ENCODE results near the gene EPAS1.

Gene EPAS1

GRCh38 chr2:46368401-46368800, 71.2 kb downstream of the EPAS1 start:
- CTCF ChIA-PET, result interaction anchor here (3.4 to 4.4 kb wide), 2 partner anchors 305 to 358 kb away, joined by 19 to 45 read pairs; no protein-coding TSS in a partner anchor
- H3K4me3 Mint-ChIP-seq, result no peak overlapping the region

DNA sequence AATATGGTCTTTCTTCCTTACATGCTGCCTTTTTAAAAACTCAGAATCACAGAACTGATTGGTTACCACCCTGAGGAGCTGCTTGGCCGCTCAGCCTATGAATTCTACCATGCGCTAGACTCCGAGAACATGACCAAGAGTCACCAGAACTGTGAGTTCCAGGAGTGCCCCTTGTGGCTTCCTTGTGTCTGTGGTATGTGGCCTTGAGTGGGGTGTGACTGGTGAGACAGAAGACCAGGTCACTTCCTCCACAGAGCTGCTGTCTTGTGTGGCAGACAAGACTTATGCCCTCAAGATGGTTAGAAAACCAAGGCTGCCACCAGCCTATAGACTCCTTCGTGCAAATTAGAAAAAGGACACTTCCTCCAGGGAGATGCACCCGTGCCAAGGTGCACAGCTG, 72.6 kb downstream of the EPAS1 start:
- H3K27ac Mint-ChIP-seq, result no peak overlapping the region
- H3K27me3 Mint-ChIP-seq, result peaks cover 24% of the 10 kb centered on the region
- H3K4me3 Mint-ChIP-seq, result no peak overlapping the region
- no peak for DNase-seq
- CTCF ChIA-PET, result interaction anchor here (1.2 to 1.3 kb wide), 2 partner anchors 14 to 32 kb away, joined by 3 to 4 read pairs; no protein-coding TSS in a partner anchor
- no peaks in the 10 kb centered on the region for H3K9me3 Mint-ChIP-seq
- peaks cover 24% of the 10 kb centered on the region for H3K4me1 Mint-ChIP-seq
- H3K36me3 Mint-ChIP-seq, result peaks cover 4% of the 10 kb centered on the region

More at GRCh38 chr2:46368401-46368800, 71.2 kb downstream of the EPAS1 start:
- Mint-ChIP-seq H3K9me3 (no peaks in the 10 kb centered on the region), H3K27me3 (peaks cover 24% of the 10 kb centered on the region), H3K36me3 (peaks cover 5% of the 10 kb centered on the region), H3K27ac (no peak overlapping the region), H3K4me1 (peaks cover 36% of the 10 kb centered on the region)
- no peak for DNase-seq

DNA sequence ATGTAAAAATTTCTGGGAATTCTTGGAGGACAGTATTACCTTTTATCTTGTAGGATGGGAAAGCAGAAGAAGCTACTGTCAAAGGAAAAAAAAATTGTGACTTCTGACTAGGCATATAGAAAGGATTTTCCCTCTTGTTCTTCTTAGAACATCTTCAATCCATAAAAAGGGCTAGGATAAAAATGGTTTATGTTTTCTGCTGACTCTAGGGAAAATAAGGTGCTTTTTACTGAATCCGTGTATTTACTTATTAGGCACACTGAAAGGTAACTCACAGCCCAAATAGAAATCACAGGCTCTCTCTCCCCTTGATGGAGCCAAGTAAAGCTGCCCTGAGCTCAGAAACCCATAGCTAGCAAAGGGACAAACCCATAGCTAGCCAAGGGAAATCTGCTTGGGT, 74.6 kb downstream of the EPAS1 start:
- Mint-ChIP-seq H3K9me3 (no peaks in the 10 kb centered on the region), H3K4me1 (peaks cover 20% of the 10 kb centered on the region), H3K36me3 (peaks cover 4% of the 10 kb centered on the region), H3K4me3 (no peak overlapping the region), H3K27ac (no peak overlapping the region), H3K27me3 (peaks cover 25% of the 10 kb centered on the region)
- CTCF ChIA-PET, result interaction anchor here (0.7 to 1.2 kb wide), 2 partner anchors 254 to 309 kb away, joined by 3 to 10 read pairs; no protein-coding TSS in a partner anchor
- no peak for DNase-seq

GRCh38 chr2:46372475-46372874, 75.3 kb downstream of the EPAS1 start:
- CTCF ChIA-PET, result interaction anchor here (1.2 kb wide), 1 partner anchor 310 kb away, joined by 10 read pairs; no protein-coding TSS in a partner anchor
- DNase-seq, result no peak
- H3K4me1 Mint-ChIP-seq, result peaks cover 20% of the 10 kb centered on the region
- peaks cover 4% of the 10 kb centered on the region for H3K36me3 Mint-ChIP-seq
- no peak overlapping the region for H3K4me3 Mint-ChIP-seq
- no peak overlapping the region for H3K27ac Mint-ChIP-seq
- H3K27me3 Mint-ChIP-seq, result peaks cover 22% of the 10 kb centered on the region
- no peaks in the 10 kb centered on the region for H3K9me3 Mint-ChIP-seq

DNA sequence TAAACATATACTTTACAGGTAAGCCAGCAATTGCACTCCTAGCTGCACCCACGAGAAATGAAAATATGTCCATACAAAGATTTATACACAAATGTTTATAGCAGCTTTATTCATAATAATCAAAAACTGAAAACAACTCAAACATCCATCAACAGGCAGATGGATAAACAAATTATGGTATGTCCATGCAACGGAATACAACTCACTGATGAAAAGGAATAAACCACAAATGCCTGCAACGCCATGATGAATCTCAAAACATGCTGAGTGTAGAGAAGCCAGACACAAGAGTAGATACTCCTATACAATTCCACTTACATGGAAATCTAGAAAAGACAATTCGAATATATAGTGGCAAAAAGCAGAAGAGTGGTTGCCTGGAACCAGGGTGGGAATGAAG, 76.0 kb downstream of the EPAS1 start:
- Mint-ChIP-seq H3K4me3 (no peak overlapping the region), H3K36me3 (peaks cover 4% of the 10 kb centered on the region), H3K9me3 (no peaks in the 10 kb centered on the region), H3K4me1 (peaks cover 16% of the 10 kb centered on the region), H3K27ac (no peak overlapping the region), H3K27me3 (peaks cover 15% of the 10 kb centered on the region)
- CTCF ChIA-PET, result interaction anchor here (1.2 kb wide), 1 partner anchor 310 kb away, joined by 10 read pairs; no protein-coding TSS in a partner anchor
- no peak for DNase-seq

DNA sequence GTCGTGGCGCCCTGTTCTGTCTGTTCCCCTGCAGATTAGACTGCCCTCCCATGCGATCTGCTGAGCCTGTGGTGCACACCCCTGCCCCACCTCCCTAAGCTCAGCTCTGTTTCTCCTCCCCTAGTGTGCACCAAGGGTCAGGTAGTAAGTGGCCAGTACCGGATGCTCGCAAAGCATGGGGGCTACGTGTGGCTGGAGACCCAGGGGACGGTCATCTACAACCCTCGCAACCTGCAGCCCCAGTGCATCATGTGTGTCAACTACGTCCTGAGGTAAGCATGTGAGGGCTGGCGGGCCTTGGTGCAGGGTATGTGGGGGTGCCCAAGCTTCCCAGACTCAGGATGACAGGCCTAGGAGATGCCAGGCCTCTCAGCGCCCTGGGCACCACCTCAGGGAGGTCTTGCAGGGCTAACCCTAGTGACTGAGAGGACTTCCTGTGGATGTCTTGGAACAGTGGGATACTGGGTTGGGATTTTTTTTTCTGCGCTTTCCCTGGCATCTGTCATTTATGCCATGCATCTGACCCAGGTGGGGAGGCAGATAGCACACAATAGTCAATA, 78.4 kb downstream of the EPAS1 start:
- no peak for DNase-seq
- Mint-ChIP-seq H3K9me3 (no peaks in the 10 kb centered on the region), H3K36me3 (no peaks in the 10 kb centered on the region), H3K4me1 (no peaks in the 10 kb centered on the region), H3K27me3 (peaks cover 10% of the 10 kb centered on the region), H3K27ac (no peak overlapping the region), H3K4me3 (no peak overlapping the region)
- CTCF ChIA-PET, result interaction anchor here (0.9 to 1.5 kb wide), 3 partner anchors 9 to 382 kb away, joined by 3 to 4 read pairs (median 3); no protein-coding TSS in a partner anchor

DNA sequence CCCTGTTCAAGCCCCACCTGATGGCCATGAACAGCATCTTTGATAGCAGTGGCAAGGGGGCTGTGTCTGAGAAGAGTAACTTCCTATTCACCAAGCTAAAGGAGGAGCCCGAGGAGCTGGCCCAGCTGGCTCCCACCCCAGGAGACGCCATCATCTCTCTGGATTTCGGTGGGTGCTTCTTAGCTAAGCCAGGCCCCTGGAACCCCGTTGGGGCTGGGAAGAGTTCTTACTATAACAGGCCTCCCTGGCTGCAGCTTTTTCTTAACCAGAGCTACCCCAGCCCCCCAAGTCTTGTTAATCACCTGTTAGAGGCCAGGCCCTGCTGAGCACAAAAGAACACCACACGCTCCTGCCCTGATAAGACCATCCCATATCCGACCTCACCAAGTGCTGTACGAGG, 79.4 kb downstream of the EPAS1 start:
- Mint-ChIP-seq H3K36me3 (no peaks in the 10 kb centered on the region), H3K27ac (no peak overlapping the region), H3K9me3 (no peaks in the 10 kb centered on the region), H3K4me1 (no peaks in the 10 kb centered on the region), H3K27me3 (peaks cover 10% of the 10 kb centered on the region), H3K4me3 (no peak overlapping the region)
- CTCF ChIA-PET, result no interaction called here
- no peak for DNase-seq

- H3K4me3 Mint-ChIP-seq, result no peak overlapping the region
- H3K9me3 Mint-ChIP-seq, result no peaks in the 10 kb centered on the region
- H3K36me3 Mint-ChIP-seq, result no peaks in the 10 kb centered on the region
- peaks cover 8% of the 10 kb centered on the region for H3K27me3 Mint-ChIP-seq
- CTCF ChIA-PET, result no interaction called here
- DNase-seq, result no peak
- no peak overlapping the region for H3K27ac Mint-ChIP-seq
- H3K4me1 Mint-ChIP-seq, result no peaks in the 10 kb centered on the region
Measured at GRCh38 chr2:46377101-46377581, 79.9 kb downstream of the EPAS1 start.

DNA sequence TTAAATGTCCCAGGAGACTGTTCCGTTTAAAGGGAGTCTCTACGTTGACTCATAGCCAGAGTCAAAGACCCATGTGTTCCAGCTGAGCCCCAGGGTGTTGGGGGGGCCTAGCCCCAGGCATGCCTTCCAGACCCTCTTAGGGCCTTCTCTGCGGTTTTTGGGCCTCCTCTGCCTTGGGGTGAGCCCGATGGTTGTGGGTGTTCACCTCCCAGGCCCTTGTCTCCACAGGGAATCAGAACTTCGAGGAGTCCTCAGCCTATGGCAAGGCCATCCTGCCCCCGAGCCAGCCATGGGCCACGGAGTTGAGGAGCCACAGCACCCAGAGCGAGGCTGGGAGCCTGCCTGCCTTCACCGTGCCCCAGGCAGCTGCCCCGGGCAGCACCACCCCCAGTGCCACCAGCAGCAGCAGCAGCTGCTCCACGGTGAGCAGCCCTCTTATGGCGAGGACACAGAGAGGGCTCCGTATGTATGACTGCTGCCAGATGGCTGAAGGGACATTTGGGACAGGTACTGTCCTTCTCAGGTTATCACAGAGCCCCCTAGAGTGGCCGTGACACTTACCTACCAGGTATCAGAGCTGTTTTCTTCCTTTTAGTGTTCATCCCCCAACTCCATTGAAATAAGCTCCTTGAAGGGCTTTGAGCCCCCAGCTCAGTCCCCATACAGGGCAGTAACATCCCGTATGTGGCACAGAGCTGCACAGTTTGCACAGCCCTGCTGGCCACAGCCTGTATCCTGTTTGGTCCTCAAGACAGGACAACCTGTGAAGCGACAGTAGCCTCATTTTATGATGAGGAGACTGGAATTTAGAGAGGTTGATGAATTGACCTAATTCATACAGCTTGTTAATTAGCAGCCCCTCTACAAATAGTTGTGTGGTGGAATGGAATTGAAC, 80.7 kb downstream of the EPAS1 start:
- no peaks in the 10 kb centered on the region for H3K4me1 Mint-ChIP-seq
- CTCF ChIA-PET, result no interaction called here
- H3K4me3 Mint-ChIP-seq, result no peak overlapping the region
- H3K27ac Mint-ChIP-seq, result no peak overlapping the region
- no peaks in the 10 kb centered on the region for H3K9me3 Mint-ChIP-seq
- no peaks in the 10 kb centered on the region for H3K36me3 Mint-ChIP-seq
- DNase-seq, result no peak
- H3K27me3 Mint-ChIP-seq, result peaks cover 6% of the 10 kb centered on the region

DNA sequence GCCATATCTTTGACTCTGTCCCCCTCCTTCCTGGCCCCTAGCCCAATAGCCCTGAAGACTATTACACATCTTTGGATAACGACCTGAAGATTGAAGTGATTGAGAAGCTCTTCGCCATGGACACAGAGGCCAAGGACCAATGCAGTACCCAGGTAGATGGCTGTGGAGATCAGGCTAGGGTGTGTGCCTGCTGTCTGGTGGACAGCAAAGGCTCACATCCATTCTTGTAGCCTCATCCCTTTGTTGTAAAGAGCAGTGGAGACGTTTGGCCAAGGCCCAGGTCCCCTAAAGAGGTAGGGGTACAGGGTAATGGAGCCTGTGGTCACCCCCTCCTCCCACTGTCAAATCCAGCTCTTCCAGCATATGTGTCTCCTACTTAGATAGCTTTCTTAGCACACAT, 81.4 kb downstream of the EPAS1 start:
- Mint-ChIP-seq H3K4me1 (no peaks in the 10 kb centered on the region), H3K27ac (no peak overlapping the region), H3K27me3 (peaks cover 6% of the 10 kb centered on the region), H3K36me3 (no peaks in the 10 kb centered on the region), H3K9me3 (no peaks in the 10 kb centered on the region), H3K4me3 (no peak overlapping the region)
- DNase-seq, result no peak
- CTCF ChIA-PET, result no interaction called here

- Mint-ChIP-seq H3K27ac (no peak overlapping the region), H3K9me3 (no peaks in the 10 kb centered on the region), H3K27me3 (peaks cover 6% of the 10 kb centered on the region), H3K4me3 (no peak overlapping the region), H3K4me1 (no peaks in the 10 kb centered on the region), H3K36me3 (no peaks in the 10 kb centered on the region)
- CTCF ChIA-PET, result interaction anchor here (0.6 kb wide), 1 partner anchor 14 kb away, joined by 3 read pairs; no protein-coding TSS in a partner anchor
- DNase-seq, result no peak
Measured at GRCh38 chr2:46379213-46380037, 82.2 kb downstream of the EPAS1 start.

DNA sequence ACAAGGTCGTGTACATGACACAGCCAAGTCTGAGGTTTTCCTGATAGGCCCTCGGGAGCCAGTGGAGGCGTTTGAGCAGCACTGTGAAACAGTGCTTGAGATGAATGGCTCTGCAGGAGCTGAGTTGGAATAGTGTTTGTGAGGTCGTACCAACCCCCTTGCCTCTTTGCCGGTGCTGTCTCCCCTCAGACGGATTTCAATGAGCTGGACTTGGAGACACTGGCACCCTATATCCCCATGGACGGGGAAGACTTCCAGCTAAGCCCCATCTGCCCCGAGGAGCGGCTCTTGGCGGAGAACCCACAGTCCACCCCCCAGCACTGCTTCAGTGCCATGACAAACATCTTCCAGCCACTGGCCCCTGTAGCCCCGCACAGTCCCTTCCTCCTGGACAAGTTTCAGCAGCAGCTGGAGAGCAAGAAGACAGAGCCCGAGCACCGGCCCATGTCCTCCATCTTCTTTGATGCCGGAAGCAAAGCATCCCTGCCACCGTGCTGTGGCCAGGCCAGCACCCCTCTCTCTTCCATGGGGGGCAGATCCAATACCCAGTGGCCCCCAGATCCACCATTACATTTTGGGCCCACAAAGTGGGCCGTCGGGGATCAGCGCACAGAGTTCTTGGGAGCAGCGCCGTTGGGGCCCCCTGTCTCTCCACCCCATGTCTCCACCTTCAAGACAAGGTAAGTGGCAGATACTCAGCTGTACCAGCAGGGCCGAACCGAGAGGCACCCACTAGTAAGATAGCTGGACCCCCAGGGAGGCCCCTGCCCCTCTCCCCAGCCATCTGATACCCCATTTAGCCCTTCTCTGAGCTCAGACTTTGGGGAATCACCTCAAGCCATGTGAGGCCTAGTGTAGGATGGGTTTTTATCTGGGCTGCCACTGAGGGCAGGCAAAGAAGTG, 83.1 kb downstream of the EPAS1 start:
- H3K36me3 Mint-ChIP-seq, result peaks cover 2% of the 10 kb centered on the region
- H3K4me3 Mint-ChIP-seq, result no peak overlapping the region
- H3K27me3 Mint-ChIP-seq, result peaks cover 5% of the 10 kb centered on the region
- no peak overlapping the region for H3K27ac Mint-ChIP-seq
- no peaks in the 10 kb centered on the region for H3K9me3 Mint-ChIP-seq
- no peaks in the 10 kb centered on the region for H3K4me1 Mint-ChIP-seq
- no peak for DNase-seq
- CTCF ChIA-PET, result no interaction called here

GRCh38 chr2:46381263-46381849, 84.1 kb downstream of the EPAS1 start:
- CTCF ChIA-PET, result no interaction called here
- Mint-ChIP-seq H3K36me3 (peaks cover 2% of the 10 kb centered on the region), H3K4me3 (no peak overlapping the region), H3K9me3 (no peaks in the 10 kb centered on the region), H3K27ac (no peak overlapping the region), H3K27me3 (no peaks in the 10 kb centered on the region), H3K4me1 (no peaks in the 10 kb centered on the region)
- DNase-seq, result no peak

All from activated naive CD4-positive, alpha-beta T cell treated with anti-CD3 and anti-CD28 coated beads, Interleukin-2, amount 10 ng/mL, durations not matched to agents 7 days and 5 days (primary cell).